ENCODE results near the gene SH3RF1. TPM values are rescaled to one million over a fixed set of nuclear protein-coding genes. Genes with fewer than 3 reads are reported as not detected.

SH3RF1 gene
- polyA plus RNA-seq, 1 experiment, result 11.0 TPM

GRCh38 chr4:169271692-169272007 lies 894 bp upstream of the SH3RF1 start:
- peak overlapping the region; percentile 91 for H3K4me3 ChIP-seq (ENCODE audit: low read depth, low read length)
- peak overlapping the region; percentile 53 for H3K27ac ChIP-seq (ENCODE audit: low read depth, low read length)
- DNase-seq (ENCODE audit: low read depth, low spot score), result no peak
- no peaks in the 10 kb centered on the region; the same call in 1 of the 2 replicates for H3K9me3 ChIP-seq (ENCODE audit: control insufficient read depth, insufficient read depth, low read length)
- ChIA-PET CTCF (no interaction called here), POLR2A (no interaction called here)
- no peaks in the 10 kb centered on the region for H3K27me3 ChIP-seq (ENCODE audit: control insufficient read depth, insufficient read depth, low read length)
- TF ChIP-seq, protein P1, sequence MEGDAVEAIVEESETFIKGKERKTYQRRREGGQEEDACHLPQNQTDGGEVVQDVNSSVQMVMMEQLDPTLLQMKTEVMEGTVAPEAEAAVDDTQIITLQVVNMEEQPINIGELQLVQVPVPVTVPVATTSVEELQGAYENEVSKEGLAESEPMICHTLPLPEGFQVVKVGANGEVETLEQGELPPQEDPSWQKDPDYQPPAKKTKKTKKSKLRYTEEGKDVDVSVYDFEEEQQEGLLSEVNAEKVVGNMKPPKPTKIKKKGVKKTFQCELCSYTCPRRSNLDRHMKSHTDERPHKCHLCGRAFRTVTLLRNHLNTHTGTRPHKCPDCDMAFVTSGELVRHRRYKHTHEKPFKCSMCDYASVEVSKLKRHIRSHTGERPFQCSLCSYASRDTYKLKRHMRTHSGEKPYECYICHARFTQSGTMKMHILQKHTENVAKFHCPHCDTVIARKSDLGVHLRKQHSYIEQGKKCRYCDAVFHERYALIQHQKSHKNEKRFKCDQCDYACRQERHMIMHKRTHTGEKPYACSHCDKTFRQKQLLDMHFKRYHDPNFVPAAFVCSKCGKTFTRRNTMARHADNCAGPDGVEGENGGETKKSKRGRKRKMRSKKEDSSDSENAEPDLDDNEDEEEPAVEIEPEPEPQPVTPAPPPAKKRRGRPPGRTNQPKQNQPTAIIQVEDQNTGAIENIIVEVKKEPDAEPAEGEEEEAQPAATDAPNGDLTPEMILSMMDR (IDR thresholded peaks at IDR 0.05; ENCODE audit: low read depth, low read length), result no peak

DNA sequence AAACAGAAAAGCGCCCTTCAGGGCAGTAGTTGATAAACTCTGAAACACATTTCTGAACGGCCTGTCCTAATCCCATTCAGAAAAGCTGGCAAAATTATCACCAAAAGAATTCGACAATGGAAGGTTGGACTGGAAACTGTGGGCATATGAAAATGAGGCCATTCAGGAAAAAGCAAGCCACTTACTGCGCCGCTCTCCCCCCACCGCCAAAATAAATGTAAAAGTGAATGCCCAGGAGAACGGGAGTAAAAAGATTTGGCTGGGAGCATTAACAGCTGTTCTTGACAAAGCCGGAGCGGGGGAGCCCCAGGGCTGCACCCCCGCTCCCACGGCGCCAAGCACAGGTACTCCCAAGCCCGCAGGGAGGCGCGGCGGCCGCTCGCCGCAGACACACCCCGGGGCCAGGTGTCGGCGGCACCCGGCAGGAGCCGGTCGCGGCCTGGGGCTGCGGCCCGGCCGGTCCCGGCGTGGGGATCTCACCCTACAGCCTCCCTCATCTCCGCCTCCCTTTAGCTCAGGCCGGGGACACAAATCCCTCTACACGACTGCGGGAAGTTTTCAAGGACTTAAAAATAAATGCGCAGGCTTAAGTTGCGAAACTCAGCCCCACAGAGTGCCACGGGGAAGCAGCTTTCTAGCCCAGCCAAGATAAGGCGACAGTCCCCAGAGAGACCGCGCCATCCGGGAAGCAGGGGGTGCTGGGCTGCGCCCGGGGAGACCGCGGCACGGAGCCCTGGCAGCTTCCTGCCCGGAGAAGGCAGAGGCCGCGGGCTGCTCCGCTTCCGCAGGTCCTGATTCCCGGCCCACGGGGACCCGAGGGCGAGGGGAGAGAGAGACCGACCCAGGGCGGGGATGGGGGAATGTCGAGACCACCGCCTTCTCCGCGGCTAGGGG lies 593 bp downstream of the SH3RF1 start:
- Histone ChIP-seq H3K27me3 (ENCODE audit: control insufficient read depth, insufficient read depth, low read length) (no peaks in the 10 kb centered on the region), H3K4me3 (ENCODE audit: low read depth, low read length) (peak overlapping the region; percentile 91), H3K27ac (ENCODE audit: low read depth, low read length) (peak overlapping the region; percentile 89), H3K9me3 (ENCODE audit: control insufficient read depth, insufficient read depth, low read length) (no peaks in the 10 kb centered on the region; the same call in 1 of the 2 replicates)
- TF ChIP-seq, protein P1 (IDR thresholded peaks at IDR 0.05; ENCODE audit: low read depth, low read length), result 0 out of 2 replicates have a peak, but pooled peaks have one; percentile 4
- ChIA-PET CTCF (interaction anchor here (0.6 to 2.9 kb wide), 9 partner anchors 11 to 274 kb away, joined by 3 to 13 read pairs (median 4); no protein-coding TSS in a partner anchor), POLR2A (interaction anchor here (0.7 to 1.5 kb wide), 3 partner anchors 16 to 260 kb away, joined by 3 to 9 read pairs (median 4); partner anchors contain the start of gene CBR4)
- no peak for DNase-seq (ENCODE audit: low read depth, low spot score)

DNA sequence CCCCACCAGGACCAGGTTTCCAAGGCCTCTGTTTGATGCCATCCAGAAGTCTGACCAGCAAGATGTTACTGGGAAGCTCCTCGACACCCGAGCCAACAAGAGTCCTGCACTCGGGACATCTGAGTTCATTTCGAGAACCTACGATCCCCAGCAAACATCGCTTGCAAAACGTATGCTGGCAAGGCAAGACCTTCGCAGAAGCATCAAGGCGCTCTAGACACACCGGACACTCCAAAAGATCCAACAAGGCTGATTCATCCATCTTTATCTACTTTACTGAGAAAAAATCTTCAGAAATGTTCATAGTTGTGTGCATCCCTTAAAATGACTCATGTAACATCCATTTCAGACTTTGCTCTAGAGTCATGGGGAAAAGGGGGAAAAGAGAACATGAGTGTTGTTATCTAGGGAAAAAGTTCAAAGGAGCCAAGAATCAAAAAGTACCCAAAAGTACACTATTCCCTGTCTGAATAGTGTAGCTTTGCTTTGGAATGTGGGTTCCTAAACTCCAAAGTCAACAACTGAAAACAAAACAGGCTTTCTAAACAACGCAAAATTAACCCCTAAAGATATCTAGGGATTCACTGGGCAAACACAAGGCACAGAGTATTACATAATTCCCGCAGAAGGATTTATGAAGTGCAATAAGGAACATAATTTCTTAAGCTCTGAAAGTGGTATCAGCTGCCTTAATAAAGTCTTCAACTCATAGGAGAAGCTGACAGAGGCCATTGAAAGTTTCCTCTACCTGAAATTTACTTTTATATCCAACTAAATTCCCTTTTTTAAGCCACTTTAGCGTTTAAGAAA lies 1.6 kb downstream of the SH3RF1 start:
- H3K27me3 ChIP-seq (ENCODE audit: control insufficient read depth, insufficient read depth, low read length), result no peaks in the 10 kb centered on the region
- DNase-seq (ENCODE audit: low read depth, low spot score), result peak; percentile 44
- ChIA-PET CTCF (interaction anchor here (0.6 to 2.9 kb wide), 12 partner anchors 10 to 273 kb away, joined by 3 to 13 read pairs (median 4); no protein-coding TSS in a partner anchor), POLR2A (interaction anchor here (0.8 to 1.5 kb wide), 3 partner anchors 14 to 259 kb away, joined by 3 to 9 read pairs (median 4); partner anchors contain the start of gene CBR4)
- peak overlapping the region; percentile 74 for H3K27ac ChIP-seq (ENCODE audit: low read depth, low read length)
- H3K4me3 ChIP-seq (ENCODE audit: low read depth, low read length), result peak overlapping the region; percentile 91
- TF ChIP-seq, protein P1 (IDR thresholded peaks at IDR 0.05; ENCODE audit: low read depth, low read length), result no peak
- no peaks in the 10 kb centered on the region; the same call in 1 of the 2 replicates for H3K9me3 ChIP-seq (ENCODE audit: control insufficient read depth, insufficient read depth, low read length)

GRCh38 chr4:169267070-169267469 lies 3.7 kb downstream of the SH3RF1 start:
- H3K27me3 ChIP-seq (ENCODE audit: control insufficient read depth, insufficient read depth, low read length), result no peaks in the 10 kb centered on the region
- peak overlapping the region; percentile 31; the same call in 1 of the 2 replicates for H3K4me3 ChIP-seq (ENCODE audit: low read depth, low read length)
- DNase-seq (ENCODE audit: low read depth, low spot score), result no peak
- H3K9me3 ChIP-seq (ENCODE audit: control insufficient read depth, insufficient read depth, low read length), result no peaks in the 10 kb centered on the region; the same call in 1 of the 2 replicates
- TF ChIP-seq, protein P1 (IDR thresholded peaks at IDR 0.05; ENCODE audit: low read depth, low read length), result no peak
- ChIA-PET CTCF (interaction anchor here (1.3 kb wide), 1 partner anchor 242 kb away, joined by 3 read pairs; no protein-coding TSS in a partner anchor), POLR2A (no interaction called here)
- no peak overlapping the region for H3K27ac ChIP-seq (ENCODE audit: low read depth, low read length)
